ENCODE data around the gene MC4R. TPM values are rescaled to one million over a fixed set of nuclear protein-coding genes. Genes with fewer than 3 reads are reported as not detected.

MC4R gene
- total and polyA plus RNA-seq, 2 of the 4 experiments (the other 2 are of a cell fraction) = 0.14 to 0.18 TPM

DNA sequence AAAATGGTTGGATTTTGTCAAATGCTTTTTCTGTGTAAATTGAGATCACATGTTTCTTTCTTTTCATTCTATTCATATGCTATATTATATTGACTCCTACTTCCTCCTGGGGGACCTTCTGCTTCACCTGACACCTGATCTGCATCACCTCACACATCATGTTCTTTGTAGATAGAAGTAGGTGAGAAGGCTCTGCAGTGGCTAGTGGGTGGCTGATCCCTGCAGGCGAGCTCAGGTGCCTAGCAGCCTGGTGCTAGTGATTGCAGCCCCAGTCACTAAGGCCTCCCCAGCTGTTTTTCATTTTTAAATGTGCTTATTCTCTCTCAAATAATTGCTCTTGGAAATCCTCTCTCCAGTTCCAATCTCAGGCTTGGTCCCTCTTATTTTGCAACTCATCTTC lies 33.6 kb downstream of the MC4R start:
- no peak overlapping the region for H3K18ac ChIP-seq (ENCODE audit: low read depth, low read length)
- H3K4me1 ChIP-seq (ENCODE audit: control insufficient read depth, insufficient read depth, low read length) = no peaks in the 10 kb centered on the region
- DNase-seq (no peak), ATAC-seq (ENCODE audit: low read depth) (no peak)
- WGBS, 2 experiments (ENCODE audit: extremely low coverage in 2 of 2, insufficient read length in 1 of 2) = no CpG with 5 or more reads among the region's 1 CpG
- H3K23ac ChIP-seq (ENCODE audit: low read depth, low read length) = no peak overlapping the region
- no peak overlapping the region for H2AFZ ChIP-seq (replicated peaks; ENCODE audit: low read length, poor library complexity)
- H2BK20ac ChIP-seq (ENCODE audit: low read depth, low read length) = no peak overlapping the region
- no peaks in the 10 kb centered on the region for H4K20me1 ChIP-seq (ENCODE audit: insufficient read depth, low read length)
- dilution Hi-C loops (cut with HindIII; ENCODE audit: low sequenced_read_pairs, unreplicated experiment) = no loop called here
- H2BK5ac ChIP-seq (ENCODE audit: low read depth, low read length, poor library complexity, severe bottlenecking) = no peak overlapping the region
- TF ChIP-seq CHD1 (IDR thresholded peaks at IDR 0.05; ENCODE audit: low read depth, low read length) (no peak), MXI1 (IDR thresholded peaks at IDR 0.05; ENCODE audit: borderline replicate concordance, low read depth, low read length) (no peak)
- no peaks in the 10 kb centered on the region for H3K27me3 ChIP-seq (ENCODE audit: control insufficient read depth, insufficient read depth, low read length)
- no peak overlapping the region for H3K4me3 ChIP-seq (ENCODE audit: insufficient read depth, low read depth, low read length)
- CTCF ChIA-PET = no interaction called here
- H2BK15ac ChIP-seq (ENCODE audit: low read depth, low read length) = no peak overlapping the region
- intact Hi-C loops (cut with micrococcal nuclease) = no loop called here
- no peak overlapping the region for H2BK120ac ChIP-seq (ENCODE audit: low read depth, low read length)
- H3K27ac ChIP-seq (ENCODE audit: insufficient read depth, low read length) = no peak overlapping the region
- in situ Hi-C loops (cut with MboI; ENCODE audit: low sequenced_read_pairs) = no loop called here
- H3K9me3 ChIP-seq (ENCODE audit: control insufficient read depth, insufficient read depth, low read length) = no peaks in the 10 kb centered on the region
- no peak overlapping the region for H4K5ac ChIP-seq (ENCODE audit: low read depth, low read length)
- H4K8ac ChIP-seq (ENCODE audit: low read depth in 2 of 2, low read length in 2 of 2) = no peak overlapping the region
- H3K9ac ChIP-seq (ENCODE audit: low read depth, low read length) = no peak overlapping the region
- H3K14ac ChIP-seq (replicated peaks; ENCODE audit: low read depth, low read length) = no peak overlapping the region
- H4K91ac ChIP-seq (ENCODE audit: insufficient read depth, low read depth, low read length) = no peak overlapping the region
- H3K4me2 ChIP-seq (ENCODE audit: low read depth, low read length) = no peak overlapping the region
- no peak overlapping the region for H3K56ac ChIP-seq (ENCODE audit: extremely low read depth, insufficient read depth, low read length)
- no peak overlapping the region for H2AK5ac ChIP-seq (ENCODE audit: low read depth, low read length)
- H3K4ac ChIP-seq (ENCODE audit: low read depth, low read length) = no peak overlapping the region
- H3K36me3 ChIP-seq (ENCODE audit: control insufficient read depth, insufficient read depth, low read length) = no peaks in the 10 kb centered on the region
- no peaks in the 10 kb centered on the region for H3K79me1 ChIP-seq (ENCODE audit: low read depth in 1 of 2, low read length in 2 of 2)
- no peaks in the 10 kb centered on the region for H3K9me1 ChIP-seq (ENCODE audit: insufficient read depth, low read length)
- no TSS peak for BruUV-seq (replicated peaks)
- POLR2A ChIA-PET (ENCODE audit: unreplicated experiment) = interaction anchor here (0.7 kb wide), 1 partner anchor 203 kb away, joined by 3 read pairs; no protein-coding TSS in a partner anchor
- no peak overlapping the region for H2AK9ac ChIP-seq (replicated peaks; ENCODE audit: low read depth, low read length, poor library complexity)
